Dedifferentiated amniotic fluid mesenchymal stem cell (primary cell): Measurements from ENCODE around the gene CTNND1.
"Not testable (repeated sequence)": the region's sequence is repeated elsewhere in the genome, so short reads cannot be mapped to it uniquely, and the experiment has no call there.

Experiments used
- DNase-seq: peaks from one replicate; pipeline ENCODE4 v3.0.0-alpha.2; 2016; ENCODE audit errors: extremely low spot score

Gene CTNND1, protein sequence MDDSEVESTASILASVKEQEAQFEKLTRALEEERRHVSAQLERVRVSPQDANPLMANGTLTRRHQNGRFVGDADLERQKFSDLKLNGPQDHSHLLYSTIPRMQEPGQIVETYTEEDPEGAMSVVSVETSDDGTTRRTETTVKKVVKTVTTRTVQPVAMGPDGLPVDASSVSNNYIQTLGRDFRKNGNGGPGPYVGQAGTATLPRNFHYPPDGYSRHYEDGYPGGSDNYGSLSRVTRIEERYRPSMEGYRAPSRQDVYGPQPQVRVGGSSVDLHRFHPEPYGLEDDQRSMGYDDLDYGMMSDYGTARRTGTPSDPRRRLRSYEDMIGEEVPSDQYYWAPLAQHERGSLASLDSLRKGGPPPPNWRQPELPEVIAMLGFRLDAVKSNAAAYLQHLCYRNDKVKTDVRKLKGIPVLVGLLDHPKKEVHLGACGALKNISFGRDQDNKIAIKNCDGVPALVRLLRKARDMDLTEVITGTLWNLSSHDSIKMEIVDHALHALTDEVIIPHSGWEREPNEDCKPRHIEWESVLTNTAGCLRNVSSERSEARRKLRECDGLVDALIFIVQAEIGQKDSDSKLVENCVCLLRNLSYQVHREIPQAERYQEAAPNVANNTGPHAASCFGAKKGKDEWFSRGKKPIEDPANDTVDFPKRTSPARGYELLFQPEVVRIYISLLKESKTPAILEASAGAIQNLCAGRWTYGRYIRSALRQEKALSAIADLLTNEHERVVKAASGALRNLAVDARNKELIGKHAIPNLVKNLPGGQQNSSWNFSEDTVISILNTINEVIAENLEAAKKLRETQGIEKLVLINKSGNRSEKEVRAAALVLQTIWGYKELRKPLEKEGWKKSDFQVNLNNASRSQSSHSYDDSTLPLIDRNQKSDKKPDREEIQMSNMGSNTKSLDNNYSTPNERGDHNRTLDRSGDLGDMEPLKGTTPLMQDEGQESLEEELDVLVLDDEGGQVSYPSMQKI

DNA sequence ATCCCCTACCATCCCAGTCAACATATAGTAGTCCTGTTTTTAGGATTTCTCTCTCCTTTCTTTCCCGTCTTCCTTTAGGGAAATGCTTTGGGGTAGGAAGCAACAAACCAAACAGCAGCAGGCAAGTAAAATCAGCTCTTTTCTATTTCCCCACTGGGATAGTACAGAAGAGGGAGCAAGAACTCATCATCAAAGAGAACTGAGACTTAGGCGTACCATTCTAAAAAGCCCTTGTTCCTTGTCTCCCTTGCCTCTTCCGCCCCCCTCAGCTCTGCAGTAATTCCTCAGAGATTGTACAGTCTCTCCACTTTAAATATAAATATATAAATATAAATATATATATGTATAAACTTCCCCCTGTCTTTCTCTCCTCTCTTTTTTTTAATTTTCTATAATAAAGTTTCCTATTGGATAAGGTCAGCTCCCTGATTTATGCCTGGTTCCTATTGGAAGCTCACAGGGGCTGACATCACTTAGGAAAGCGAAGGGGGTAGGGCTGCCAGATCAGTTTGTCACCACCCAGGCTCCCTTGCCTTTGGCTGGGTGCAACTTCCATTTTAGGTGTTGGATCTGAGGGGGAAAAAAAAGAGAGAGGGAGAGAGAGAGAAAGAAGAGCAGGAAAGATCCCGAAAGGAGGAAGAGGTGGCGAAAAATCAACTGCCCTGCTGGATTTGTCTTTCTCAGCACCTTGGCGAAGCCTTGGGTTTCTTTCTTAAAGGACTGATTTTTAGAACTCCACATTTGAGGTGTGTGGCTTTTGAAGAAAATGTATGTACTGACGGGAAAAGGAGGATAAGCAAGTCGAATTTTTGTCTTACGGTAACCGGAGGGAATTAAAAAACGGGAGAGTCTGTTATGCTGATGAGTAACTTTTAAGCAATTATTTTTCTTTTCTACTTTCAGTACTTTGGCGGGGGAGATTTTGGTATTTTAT, at the start of gene CTNND1:
TSS of gene CTNND1 (plus strand) at position 502 of the 934 bp plus-strand sequence. CDS start 29,677 bp downstream, outside the sequence.
- peak; percentile 99 for DNase-seq

DNA sequence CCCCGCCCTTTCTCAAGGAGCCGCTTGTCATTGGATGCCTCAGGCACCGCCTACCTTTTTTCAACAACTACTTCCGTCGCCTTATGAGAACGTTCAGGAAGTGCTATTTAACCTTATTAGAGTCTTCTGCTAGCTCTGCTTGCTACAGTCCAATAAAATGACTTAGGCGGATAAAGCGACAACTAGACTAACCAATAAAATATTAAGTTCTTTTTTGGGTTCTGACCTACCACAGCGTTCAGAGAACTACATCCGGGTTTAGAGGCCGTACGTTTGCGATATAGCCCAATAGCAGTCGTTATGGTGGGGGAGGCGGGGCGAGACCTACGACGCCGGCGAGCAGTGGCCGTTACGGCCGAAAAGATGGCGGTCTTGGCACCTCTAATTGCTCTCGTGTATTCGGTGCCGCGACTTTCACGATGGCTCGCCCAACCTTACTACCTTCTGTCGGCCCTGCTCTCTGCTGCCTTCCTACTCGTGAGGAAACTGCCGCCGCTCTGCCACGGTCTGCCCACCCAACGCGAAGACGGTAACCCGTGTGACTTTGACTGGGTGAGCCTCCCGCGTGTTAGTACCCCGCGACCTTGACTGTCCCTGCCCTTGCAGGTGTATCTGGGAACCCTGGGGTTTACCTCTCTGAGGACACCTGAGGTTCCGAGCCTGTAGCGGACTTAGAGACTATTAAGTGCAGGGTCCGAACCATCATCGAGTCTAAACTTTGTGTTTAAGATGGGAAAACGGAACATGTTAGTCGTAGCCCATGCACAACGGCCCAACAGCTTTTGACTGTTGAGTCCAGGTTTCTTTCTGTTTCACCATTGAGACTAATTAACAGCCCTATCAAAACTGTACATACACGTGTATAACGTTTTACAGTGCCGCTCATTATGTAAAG, 49.1 kb upstream of the CTNND1 start, which contains the start of gene TMX2:
TSS of gene TMX2 (plus strand) at position 338 of the 895 bp plus-strand sequence. CDS start at position 364, 26 bp downstream.
- peak; percentile 99 for DNase-seq

DNA sequence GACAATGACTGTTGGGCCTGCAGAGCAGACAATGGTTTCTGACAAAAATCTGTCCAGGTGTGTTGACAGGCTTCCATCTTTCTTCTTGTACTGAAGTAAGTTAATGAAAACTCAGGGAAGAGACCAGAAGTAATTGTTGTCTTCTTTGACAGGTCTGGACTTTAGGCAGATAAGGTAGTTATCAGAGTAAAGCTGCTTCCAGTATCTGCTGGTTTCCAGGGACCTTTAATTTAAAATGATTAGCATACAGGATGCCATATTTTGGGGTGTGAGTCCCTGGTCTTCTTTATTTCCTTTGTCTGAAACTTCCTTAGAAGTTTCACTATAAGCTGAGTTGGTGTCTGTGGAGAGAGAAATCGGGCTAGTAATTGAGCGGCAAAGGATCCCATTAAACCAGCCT, 47.8 kb upstream of the CTNND1 start:
- DNase-seq, result no peak

DNA sequence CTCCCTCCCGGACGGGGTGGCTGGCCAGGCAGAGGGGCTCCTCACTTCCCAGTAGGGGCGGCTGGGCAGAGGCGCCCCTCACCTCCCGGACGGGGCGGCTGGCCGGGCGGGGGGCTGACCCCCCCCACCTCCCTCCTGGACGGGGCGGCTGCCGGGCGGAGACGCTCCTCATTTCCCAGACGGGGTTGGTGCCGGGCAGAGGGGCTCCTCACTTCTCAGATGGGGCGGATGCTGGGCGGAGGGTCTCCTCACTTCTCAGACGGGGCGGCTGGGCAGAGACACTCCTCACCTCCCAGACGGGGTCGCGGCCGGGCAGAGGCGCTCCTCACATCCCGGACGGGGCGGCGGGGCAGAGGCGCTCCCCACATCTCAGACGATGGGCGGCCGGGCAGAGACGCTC, 44.9 kb upstream of the CTNND1 start:
- not testable (repeated sequence) for DNase-seq

DNA sequence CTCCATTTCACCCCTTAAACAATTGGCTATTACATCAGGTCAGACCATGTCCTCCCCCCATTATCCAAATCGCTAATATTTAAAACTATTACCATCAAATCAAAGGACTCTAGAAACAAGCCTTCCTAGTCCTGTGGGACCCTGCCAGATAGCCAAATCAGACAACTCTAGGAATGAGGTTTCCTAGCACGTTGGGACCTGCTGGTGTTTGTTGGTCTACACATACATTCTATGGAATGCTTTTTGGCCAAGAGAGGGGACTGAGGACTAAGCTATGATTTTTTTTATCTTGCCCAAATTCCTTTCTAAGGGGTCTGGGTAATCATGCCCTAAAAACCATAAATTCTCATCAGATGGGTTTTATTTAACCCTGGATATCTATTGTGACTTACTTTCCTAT, 34.4 kb upstream of the CTNND1 start:
- no peak for DNase-seq

DNA sequence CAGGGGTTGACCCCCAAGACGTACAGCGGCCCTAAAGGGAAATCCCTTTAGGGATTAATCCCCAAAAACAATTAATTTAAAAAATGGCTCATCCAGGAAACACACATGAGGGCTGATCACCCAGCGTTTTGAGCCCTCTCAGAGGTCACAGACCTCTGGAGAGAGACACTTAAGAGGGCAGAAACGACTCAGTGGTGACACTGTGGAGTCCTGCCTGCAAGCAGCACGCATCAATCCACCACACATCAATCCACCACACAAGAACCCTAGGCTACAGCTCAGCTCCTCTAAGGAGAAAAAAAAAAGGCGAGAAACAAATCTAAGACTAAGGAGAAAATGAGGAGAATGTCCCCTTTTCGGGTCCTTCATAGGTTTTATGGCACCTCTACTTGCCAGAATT, 32.8 kb upstream of the CTNND1 start:
- DNase-seq, result no peak

DNA sequence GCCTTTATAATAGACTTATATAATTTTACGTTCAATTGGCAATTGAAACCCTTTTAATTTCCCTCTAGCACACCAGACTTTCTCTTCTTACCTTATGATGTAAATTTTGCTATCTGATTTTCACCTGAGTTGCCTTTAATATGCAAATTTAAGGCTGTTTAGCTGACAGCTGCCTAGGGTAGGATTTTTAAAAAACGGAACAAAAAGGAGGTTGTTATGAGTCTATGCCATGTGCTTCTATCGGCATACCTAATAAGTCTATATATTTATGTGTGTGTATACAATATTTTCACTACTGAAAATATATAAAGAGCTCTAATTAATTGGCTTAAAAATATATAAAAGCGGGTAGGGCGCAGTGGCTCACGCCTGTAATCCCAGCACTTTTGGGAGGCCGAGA, 32.1 kb upstream of the CTNND1 start:
- no peak for DNase-seq

DNA sequence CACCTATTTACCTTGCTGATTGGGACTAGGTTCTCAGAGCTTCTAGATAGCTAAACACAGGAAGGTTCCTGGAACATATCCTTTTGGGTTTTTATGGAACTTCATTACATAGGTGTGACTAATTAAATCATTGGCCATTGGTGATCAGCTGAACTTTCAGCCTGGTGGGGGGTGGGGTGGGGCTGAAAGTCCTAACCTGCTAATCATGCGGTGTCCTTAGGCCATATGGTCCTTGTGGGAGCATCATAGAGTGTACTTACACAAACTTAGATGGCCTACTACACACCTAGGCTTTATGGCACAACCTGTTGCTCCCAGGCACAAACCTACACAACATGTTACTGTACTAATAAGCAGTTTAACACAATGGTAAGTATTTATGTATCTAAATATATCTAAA, 28.9 kb upstream of the CTNND1 start:
- no peak for DNase-seq

DNA sequence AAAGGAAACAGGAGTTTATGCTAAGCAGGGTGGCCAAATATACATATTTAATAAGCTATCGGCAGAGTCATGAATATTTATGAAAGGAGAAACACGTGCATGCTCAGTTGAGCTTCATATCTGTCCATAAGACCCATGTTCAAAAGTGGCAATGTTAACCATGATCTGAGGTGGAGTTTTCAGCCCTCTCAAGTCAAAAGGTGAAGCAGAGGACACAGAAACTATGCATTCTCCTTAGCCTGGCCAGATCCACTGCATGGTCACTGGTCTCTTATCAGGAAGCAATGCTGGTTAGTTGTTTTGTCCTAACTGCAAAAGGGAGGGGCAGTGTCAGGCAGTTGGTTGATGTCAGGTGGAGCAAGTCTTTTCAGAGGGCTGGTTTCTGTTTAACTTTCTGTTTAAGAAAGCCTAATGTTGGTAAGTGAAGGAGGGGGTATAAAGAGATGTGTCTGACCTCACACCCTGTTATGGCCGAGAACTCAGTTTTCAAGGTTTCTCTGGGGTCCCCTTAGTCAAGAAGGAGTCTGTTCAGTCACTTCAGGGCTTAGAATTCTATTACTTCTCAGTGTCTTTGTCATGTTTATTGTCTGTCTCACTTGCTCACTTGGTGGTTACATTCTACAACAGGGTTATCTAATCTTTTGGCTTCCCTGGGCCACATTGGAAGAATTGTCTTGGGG, 25.8 kb upstream of the CTNND1 start:
- no peak for DNase-seq

DNA sequence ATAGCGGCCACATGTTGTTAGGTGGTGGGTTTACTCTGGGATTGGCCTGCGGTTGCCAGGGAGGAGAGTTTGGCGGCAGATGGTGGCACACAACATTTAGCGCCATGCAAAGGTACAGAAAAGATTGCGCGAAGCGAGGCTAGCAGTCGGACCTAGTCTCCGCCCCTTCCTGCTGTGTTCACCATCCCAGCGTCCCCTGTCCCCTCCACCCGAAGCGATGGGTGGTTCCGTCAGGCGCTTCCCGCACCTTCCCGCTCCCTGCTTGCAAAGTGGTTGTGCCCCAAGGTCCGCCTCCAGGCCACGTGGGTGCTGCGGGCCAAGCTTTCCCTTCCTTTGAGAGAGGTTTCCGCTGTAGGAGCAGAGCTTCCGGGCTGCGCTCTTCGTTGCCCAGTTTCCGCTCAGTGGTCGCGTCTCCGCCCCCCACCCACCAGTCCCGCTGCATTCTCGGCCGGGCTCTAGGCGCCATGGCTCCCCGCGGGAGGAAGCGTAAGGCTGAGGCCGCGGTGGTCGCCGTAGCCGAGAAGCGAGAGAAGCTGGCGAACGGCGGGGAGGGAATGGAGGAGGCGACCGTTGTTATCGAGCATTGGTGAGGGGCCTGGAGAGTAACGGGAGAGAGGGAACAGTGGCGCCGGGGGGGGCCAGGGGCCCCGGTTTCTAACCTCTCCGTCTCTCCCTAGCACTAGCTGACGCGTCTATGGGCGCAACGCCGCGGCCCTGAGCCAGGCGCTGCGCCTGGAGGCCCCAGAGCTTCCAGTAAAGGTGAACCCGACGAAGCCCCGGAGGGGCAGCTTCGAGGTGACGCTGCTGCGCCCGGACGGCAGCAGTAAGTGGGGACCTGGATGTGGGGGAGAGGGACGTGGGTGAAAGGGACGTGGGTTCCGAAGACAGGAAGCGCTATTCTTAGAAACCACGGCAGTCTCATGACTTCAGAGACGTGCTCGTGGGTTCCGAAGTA, 20.2 kb upstream of the CTNND1 start, which contains the start of gene SELENOH:
TSS of gene SELENOH (plus strand) at position 360 of the 955 bp plus-strand sequence. CDS start at position 465, 105 bp downstream.
- peak; percentile 95 for DNase-seq

DNA sequence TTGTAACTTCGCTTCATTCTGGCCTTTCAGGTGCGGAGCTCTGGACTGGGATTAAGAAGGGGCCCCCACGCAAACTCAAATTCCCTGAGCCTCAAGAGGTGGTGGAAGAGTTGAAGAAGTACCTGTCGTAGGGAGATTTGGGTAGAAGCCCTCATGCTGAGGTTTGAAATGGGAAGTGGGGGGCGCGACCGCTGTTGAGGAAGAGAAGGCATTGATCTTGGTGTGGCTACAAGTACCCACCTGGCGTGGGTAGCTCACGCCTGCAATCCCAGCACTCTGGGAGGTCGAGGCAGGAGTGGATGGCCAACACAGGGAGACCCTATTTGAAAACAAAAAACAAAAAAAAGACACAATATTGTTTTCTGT, 19.5 kb upstream of the CTNND1 start:
- no peak for DNase-seq

DNA sequence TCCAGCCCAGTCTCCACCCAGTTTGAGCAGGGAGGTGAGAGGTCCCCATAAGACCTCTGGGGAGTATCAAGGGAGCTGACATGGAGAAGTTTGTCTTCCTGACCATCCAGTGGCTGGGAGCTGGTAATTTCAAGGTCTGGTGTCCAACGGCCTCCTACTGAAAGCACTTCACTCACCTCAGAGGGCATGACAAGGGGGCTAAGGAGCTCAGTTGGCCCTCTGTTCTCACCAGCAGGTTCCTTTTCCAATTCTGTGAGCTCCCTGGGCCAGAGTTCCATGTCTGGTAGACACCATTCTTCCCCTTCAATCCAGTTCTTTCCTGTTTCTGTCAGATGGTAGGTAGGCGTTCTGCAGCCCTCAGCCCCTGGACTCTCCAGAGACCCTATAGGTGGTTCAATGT, 17.2 kb upstream of the CTNND1 start:
- DNase-seq, result no peak

DNA sequence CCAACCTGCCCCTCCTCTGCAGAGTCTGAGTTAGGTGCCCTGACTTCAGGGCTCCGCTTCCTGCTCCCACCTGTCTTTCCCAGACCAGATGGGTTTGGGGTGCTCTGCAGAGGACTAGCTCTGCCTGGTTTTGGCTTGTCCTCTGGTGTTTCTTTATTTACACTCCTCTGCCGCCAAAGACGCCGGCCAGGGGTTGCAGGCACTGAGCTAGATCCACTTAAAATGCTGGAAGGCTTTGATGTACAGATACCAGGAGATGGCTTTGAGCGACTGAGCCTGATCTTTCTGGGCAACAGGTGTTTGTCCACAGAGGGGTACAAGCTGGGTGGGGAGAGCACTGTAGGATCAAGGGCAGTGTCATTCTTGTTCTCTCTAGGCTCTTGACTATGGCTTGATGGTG, 16.4 kb upstream of the CTNND1 start:
- DNase-seq, result no peak

DNA sequence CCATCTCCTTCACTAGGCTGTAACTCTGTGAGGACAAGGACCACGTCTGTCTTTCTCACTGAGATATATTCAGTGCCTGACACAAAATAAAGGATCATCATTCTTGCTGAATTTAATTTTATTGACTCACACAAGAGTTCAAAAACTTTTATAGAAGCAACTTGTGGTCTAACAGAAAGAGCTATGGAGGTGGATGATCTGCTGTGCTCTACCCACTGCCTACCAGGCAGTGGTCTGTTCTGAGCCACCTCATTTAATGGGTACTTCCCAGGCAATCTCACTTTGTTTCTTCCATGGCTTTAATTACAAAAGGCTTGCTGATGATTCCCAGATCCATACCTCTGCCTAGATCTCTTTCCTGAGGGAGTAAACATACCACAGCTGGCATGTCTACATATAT, 14.7 kb upstream of the CTNND1 start:
- DNase-seq, result no peak

DNA sequence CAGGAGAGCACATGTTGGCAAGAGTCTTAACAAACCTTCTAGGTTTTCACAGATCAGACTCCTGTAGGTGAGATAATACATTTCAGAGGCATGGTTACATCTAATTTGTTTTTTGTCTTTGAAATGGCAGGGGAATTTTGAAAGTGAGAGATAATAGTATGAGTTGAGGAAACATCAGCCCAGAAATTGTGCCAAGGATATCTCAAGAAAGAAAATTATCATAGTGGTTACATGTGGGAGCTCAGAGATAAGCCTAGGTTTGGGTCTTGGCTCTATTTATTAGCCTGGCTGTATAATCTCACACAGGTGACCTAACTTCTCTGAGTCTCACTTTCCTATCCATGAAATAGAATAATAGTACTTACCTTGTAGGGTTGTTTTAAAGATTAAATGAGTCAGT, 10.4 kb upstream of the CTNND1 start:
- no peak for DNase-seq

DNA sequence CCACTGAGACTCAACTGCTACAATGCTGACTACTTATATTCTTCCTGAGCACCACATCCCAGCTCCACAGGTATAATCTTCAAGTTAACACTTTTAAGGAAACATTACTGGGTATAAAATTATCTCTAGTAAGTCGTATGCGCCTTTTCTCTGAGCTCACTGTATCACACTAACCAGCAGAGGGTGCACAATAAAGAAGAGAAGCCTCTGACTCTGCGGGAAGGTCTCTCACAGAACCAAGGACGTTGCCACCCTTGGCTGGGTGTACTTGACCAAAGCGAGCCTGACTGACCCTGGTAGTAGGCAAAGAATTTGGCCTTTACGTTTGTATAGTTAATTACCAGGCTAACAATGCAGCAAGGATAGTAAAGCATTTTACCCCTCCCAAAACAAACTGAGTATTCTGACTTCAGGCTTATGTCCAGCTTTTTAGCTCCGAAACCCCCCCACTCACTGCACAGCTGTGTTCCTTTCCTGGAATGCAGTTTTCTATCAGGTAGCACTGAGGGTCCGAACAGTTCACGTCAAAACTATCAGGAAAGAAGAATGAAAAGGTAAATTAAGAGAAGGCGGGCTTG, 9.8 kb upstream of the CTNND1 start, which contains the start of gene BTBD18:
TSS of gene BTBD18 (minus strand) at position 144 of the 578 bp plus-strand sequence. CDS start 631 bp downstream, outside the sequence.
- DNase-seq, result peak; percentile 44

DNA sequence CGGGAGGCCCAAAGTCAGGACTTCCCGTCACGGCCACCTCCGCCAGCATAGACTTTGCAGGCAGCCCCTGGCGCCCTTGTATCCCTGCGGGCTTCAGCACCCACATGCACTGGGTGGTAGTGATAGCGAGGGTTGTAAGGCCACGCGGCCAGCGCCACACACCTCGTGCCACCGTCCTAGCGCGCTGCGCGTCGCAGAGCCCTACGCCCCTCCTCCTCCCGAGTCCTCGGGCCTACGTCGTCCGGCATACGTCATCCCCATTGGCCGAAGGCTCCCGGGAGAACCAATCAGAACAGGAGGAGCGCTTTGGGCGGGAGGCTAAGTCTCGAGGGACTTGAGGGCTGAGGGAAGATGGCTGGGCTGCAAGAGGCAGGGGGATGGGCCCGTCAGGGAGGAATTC, 8.6 kb upstream of the CTNND1 start:
- no peak for DNase-seq

DNA sequence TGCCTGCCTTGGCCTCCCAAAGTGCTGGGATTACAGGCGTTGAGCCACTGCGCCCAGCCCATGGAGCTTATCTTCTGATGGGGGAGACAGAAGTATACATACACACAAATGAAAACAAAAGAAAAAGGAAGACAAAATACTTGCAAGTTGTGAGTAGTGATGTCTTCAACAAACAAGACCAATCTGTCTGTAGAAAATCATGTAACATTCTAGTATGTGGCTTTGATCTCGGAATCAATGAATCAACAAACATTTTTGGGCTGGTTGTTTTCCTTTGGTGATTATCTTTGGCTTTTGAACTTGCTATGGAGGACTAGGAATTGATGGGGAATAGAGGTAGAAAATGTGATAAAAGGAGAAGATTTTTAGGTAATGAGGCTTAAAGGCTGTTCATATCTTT, 3.4 kb upstream of the CTNND1 start:
- no peak for DNase-seq
